ENCODE data around the gene KLHL30. TPM values are rescaled to one million over a fixed set of nuclear protein-coding genes. Genes with fewer than 3 reads are reported as not detected.

Gene KLHL30
- polyA plus RNA-seq, 1 donor (not counting 4 experiments of a cell fraction or from before 2014, with no cell fraction given): not detected

- DNase-seq (ENCODE audit: low read depth, low spot score): no peak
These were observed 15.1 kb upstream of the KLHL30 start for GRCh38 chr2:238123218-238123971.

DNA sequence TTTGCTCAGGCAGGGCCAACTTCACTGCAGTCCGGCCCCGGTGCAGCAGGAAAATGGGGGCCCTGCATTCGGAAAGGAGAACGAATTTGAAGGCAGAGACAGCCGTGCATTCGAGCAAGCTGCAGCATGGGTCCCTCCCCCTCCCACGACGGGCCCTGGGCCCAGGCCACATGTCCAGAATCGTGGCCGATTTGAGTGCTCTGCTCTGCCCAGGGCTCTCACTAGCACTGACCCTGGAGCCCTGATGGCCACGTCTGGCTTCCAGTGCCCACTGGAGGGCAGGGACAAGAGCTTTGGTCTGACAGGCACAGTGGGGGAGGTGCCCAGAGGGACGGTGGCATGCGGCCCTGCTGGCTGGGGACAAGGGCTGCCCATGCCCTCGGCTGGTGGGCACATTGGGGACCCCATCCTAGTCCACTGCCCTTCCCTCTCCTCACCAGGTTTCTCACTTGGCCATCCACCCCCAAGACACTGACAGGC lies 14.4 kb upstream of the KLHL30 start:
- Histone ChIP-seq H3K27me3 (ENCODE audit: control insufficient read depth, extremely low read depth, insufficient read depth, low read length) (peaks cover 29% of the 10 kb centered on the region), H3K79me2 (ENCODE audit: control insufficient read depth, insufficient read depth, low read length) (no peaks in the 10 kb centered on the region), H3K36me3 (ENCODE audit: control insufficient read depth in 2 of 2, extremely low read depth in 1 of 2, insufficient read depth in 2 of 2, low read length in 2 of 2) (no peaks in the 10 kb centered on the region), H2AFZ (ENCODE audit: control insufficient read depth, low read length) (no peak overlapping the region), H3K4me1 (ENCODE audit: control insufficient read depth, extremely low read depth, insufficient read depth, low read length) (no peaks in the 10 kb centered on the region), H3K27ac (ENCODE audit: control insufficient read depth, insufficient read depth, low read length) (no peak overlapping the region), H3K9me3 (ENCODE audit: control insufficient read depth, low read depth, low read length) (no peaks in the 10 kb centered on the region), H4K20me1 (ENCODE audit: control insufficient read depth, extremely low read depth, insufficient read depth, low read length) (no peaks in the 10 kb centered on the region), H3K9me1 (ENCODE audit: control insufficient read depth, extremely low read depth, insufficient read depth, low read length) (no peaks in the 10 kb centered on the region), H3K4me3 (ENCODE audit: control insufficient read depth in 2 of 3, extremely low read depth in 1 of 3, insufficient read depth in 2 of 3, low read depth in 1 of 3, low read length in 3 of 3) (no peak overlapping the region), H3K4me2 (ENCODE audit: control insufficient read depth, extremely low read depth, insufficient read depth, low read depth, low read length) (no peak overlapping the region), H3K9ac (ENCODE audit: control insufficient read depth, extremely low read depth, insufficient read depth, low read length) (no peak overlapping the region)
- no peak for TF ChIP-seq EZH2 (IDR thresholded peaks at IDR 0.05; ENCODE audit: low read length)
- TF ChIP-seq, protein P1, sequence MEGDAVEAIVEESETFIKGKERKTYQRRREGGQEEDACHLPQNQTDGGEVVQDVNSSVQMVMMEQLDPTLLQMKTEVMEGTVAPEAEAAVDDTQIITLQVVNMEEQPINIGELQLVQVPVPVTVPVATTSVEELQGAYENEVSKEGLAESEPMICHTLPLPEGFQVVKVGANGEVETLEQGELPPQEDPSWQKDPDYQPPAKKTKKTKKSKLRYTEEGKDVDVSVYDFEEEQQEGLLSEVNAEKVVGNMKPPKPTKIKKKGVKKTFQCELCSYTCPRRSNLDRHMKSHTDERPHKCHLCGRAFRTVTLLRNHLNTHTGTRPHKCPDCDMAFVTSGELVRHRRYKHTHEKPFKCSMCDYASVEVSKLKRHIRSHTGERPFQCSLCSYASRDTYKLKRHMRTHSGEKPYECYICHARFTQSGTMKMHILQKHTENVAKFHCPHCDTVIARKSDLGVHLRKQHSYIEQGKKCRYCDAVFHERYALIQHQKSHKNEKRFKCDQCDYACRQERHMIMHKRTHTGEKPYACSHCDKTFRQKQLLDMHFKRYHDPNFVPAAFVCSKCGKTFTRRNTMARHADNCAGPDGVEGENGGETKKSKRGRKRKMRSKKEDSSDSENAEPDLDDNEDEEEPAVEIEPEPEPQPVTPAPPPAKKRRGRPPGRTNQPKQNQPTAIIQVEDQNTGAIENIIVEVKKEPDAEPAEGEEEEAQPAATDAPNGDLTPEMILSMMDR (optimal IDR thresholded peaks at IDR 0.05 in 1 of 3, IDR thresholded peaks at IDR 0.05 in 1 of 3, conservative IDR thresholded peaks at IDR 0.05 in 1 of 3; ENCODE audit: extremely low read depth in 1 of 3, insufficient read depth in 2 of 3, low read length in 3 of 3): no peak
- no peak for DNase-seq (ENCODE audit: low read depth, low spot score)
- FAIRE-seq: no peak
- dilution Hi-C loops (cut with MboI; ENCODE audit: extremely low pct_ligation_motif_present, low sequenced_read_pairs): no loop called here

More at GRCh38 chr2:238123218-238123971, 15.1 kb upstream of the KLHL30 start:
- Histone ChIP-seq H4K20me1 (ENCODE audit: control insufficient read depth, extremely low read depth, insufficient read depth, low read length) (no peaks in the 10 kb centered on the region), H3K9ac (ENCODE audit: control insufficient read depth, extremely low read depth, insufficient read depth, low read length) (no peak overlapping the region), H3K9me3 (ENCODE audit: control insufficient read depth, low read depth, low read length) (no peaks in the 10 kb centered on the region), H3K4me2 (ENCODE audit: control insufficient read depth, extremely low read depth, insufficient read depth, low read depth, low read length) (no peak overlapping the region), H3K4me1 (ENCODE audit: control insufficient read depth, extremely low read depth, insufficient read depth, low read length) (no peaks in the 10 kb centered on the region), H2AFZ (ENCODE audit: control insufficient read depth, low read length) (no peak overlapping the region), H3K9me1 (ENCODE audit: control insufficient read depth, extremely low read depth, insufficient read depth, low read length) (no peaks in the 10 kb centered on the region), H3K27me3 (ENCODE audit: control insufficient read depth, extremely low read depth, insufficient read depth, low read length) (peaks cover 29% of the 10 kb centered on the region), H3K36me3 (ENCODE audit: control insufficient read depth in 2 of 2, extremely low read depth in 1 of 2, insufficient read depth in 2 of 2, low read length in 2 of 2) (no peaks in the 10 kb centered on the region), H3K27ac (ENCODE audit: control insufficient read depth, insufficient read depth, low read length) (no peak overlapping the region), H3K4me3 (ENCODE audit: control insufficient read depth in 2 of 3, extremely low read depth in 1 of 3, insufficient read depth in 2 of 3, low read depth in 1 of 3, low read length in 3 of 3) (no peak overlapping the region), H3K79me2 (ENCODE audit: control insufficient read depth, insufficient read depth, low read length) (no peaks in the 10 kb centered on the region)
- dilution Hi-C loops (cut with MboI; ENCODE audit: extremely low pct_ligation_motif_present, low sequenced_read_pairs): no loop called here
- TF ChIP-seq, protein P1 (optimal IDR thresholded peaks at IDR 0.05 in 1 of 3, IDR thresholded peaks at IDR 0.05 in 1 of 3, conservative IDR thresholded peaks at IDR 0.05 in 1 of 3; ENCODE audit: extremely low read depth in 1 of 3, insufficient read depth in 2 of 3, low read length in 3 of 3): no peak
- no peak for TF ChIP-seq EZH2 (IDR thresholded peaks at IDR 0.05; ENCODE audit: low read length)
- no peak for FAIRE-seq
